GM19438 (cell line): ENCODE results near the gene ACVRL1.

ENCODE experiments used
- ATAC-seq: cut with Tn5 transposase; IDR thresholded peaks from one replicate; pipeline ENCODE4 v1.9.1; 2021; ENCODE audit warnings: low read depth; ENCODE audit not compliant: unreplicated experiment

ACVRL1 gene

GRCh38 chr12:51895378-51896135 is 11.7 kb upstream of the ACVRL1 start:
- no peak for ATAC-seq

DNA sequence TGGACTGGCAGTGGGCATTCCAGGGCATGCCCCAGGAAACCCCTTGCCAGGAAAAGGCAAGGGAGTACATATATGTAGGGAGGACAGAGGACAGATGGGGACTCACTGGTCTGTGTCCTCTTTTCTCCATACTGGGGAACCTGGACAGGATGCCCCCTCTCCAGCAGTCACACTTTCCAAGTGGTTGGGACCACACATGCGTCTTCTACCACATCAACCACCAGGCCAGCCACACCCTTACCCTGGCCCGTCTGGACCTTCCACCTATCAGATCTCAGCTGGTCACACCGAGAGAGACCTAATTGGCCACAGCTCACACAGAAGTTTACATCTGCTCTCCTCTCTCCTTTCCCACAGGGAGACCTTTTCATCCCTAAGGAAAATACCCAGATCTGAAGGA is 11.1 kb upstream of the ACVRL1 start:
- ATAC-seq: no peak

- no peak for ATAC-seq
Measured at GRCh38 chr12:51897181-51897580, 10.1 kb upstream of the ACVRL1 start.

DNA sequence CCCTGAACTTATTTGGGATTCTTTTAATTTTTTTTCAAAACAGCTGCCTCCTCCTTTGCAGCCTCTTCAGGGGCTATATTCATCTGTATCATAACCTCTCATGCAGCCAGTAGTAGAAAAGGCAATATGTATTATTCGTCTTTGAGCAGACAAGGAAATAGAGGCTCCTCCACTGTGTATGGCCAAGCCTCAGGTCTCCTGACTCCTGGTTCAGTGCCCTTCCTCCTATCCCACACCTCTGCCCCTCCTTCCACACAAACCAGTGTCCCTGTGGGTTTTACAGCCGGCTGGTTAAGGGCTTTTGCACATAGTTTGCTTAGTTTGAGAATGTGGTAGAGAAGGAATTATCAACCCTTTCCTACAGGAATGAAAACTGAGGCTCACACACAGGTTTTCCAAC is 8.8 kb upstream of the ACVRL1 start:
- no peak for ATAC-seq

DNA sequence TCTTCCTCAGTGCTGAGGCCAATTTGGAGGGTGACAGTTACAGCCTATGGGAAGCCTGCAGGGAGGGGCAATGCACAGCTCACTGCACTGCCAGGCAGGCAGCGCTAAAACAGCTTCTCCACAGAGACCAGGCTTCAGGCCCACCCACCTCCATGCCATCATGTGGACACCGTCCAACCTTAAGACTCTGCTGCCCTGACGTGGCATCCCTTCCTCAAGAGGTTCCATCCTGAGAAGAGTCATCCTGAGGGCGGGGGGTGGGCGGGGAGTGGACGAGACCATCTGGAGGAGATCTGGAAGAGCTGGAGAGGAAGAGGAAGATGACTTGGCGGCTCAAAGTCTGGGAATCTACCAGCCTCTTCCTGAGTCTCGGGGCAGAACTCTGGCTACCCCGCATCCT is 8.4 kb upstream of the ACVRL1 start:
- ATAC-seq: no peak

DNA sequence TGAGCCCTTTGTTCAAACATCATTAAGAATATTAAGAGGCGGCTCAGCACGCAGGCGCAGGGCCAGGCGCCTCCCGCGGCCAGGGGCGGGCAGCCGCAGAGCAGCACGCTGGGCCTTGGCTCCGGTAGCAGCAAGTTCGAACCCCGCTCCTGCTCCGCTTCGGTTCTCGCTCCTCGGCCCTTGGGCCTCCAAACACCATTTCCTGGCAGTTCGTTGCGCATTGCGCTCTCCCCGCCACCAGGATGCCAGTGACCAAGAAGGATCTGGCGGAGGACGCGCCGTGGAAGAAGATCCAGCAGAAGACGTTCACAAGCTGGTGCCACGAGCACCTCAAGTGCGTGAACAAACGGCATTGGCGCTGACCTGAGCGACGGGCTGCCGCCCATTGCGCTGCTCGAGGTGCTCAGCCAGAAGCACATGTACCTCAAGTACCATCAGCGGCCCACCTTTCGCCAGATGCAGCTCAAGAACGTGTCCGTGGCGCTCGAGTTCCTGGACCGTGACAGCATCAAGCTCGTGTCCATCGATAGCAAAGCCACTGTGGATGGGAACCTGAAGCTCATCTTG is 6.9 kb upstream of the ACVRL1 start:
- no peak for ATAC-seq

DNA sequence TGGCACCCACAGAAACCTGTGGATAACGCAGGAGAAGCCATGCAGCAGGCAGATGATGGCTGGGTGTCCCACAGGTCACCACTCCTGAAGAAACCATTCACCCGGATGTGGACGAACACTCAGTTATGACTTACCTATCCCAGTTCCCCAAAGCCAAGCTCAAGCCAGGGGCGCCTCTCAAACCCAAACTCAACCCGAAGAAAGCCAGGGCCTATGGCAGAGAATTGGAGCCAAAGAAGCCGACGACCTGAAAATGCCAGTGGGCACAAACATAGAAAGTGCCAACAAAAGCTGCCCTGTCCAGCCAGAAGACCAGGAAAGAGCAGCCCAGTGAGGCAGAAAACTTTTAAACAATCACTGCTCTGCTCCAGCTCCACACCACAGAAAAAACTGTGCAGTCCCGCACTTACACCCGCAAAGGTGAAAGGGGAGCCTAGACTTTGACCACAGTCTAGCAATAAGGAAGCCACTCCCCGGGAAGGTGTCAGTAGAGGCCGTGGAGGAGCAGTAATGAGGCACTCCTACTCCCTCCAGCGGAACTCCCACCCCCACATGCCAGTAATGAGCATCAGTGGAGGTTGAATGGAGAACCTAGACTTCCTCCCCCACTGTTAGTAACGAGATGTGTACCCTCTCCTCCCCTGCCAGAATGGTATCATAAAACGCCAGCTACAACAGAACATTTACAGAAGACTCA is 6.0 kb upstream of the ACVRL1 start:
- no peak for ATAC-seq

GRCh38 chr12:51901881-51902280 is 5.4 kb upstream of the ACVRL1 start:
- ATAC-seq: no peak

DNA sequence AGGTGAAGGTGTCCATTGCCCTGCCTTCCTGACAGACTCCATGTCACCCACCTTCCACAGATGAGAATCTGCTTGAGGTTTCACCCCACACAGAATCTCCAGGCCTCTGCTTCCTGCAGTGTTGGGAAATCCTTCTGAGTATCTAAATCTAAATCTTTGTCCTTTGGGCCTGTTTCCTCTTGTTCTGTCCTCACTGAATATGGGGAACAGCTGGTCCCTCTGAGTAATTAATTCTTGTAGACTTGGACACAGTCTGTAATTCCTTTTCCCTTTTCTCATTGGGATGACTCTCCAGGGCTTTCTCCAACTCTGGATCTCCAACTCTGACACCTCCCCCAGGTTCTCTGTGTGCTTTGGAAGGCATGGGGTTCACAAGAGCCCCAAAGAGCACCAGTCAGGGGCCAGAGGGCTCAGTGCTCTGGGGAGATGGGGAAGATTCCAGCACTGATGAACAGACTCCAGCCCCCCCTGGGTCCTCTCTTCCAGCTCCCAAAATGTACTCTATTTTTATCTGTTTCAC is 2.3 kb upstream of the ACVRL1 start:
- no peak for ATAC-seq

GRCh38 chr12:51905471-51906429 is 1.6 kb upstream of the ACVRL1 start:
- no peak for ATAC-seq

- ATAC-seq: no peak
Measured at GRCh38 chr12:51906430-51907082, 748 bp upstream of the ACVRL1 start.

DNA sequence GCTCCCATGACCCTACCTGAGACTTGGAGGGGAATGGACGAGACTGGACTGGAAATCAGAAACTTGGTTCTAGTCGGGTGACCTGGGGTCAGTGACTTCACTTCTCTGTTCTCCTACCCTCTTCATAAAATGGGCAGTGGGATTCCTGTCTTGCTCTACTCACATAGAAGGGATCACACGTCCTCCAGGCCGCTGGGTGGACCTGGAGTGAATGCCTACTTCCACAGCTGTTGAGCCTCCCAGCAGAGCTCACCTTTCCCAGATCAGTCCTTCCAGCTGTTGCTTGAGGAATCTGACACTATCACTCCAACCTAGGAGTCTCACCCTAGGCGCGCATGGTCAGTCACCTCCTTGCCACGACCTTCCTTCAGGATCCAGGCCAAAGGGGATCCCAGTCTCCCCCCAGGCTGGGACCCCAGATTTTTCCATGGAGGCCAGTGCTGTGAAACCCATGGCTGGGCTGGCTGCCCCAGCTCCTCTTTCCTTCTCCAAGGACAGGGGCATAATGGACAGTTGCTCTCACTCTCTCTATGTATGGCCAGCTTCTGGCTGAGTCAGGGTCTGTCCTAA is 637 bp downstream of the ACVRL1 start:
- ATAC-seq: no peak

- no peak for ATAC-seq
Measured at GRCh38 chr12:51908876-51909592, 1.7 kb downstream of the ACVRL1 start.

DNA sequence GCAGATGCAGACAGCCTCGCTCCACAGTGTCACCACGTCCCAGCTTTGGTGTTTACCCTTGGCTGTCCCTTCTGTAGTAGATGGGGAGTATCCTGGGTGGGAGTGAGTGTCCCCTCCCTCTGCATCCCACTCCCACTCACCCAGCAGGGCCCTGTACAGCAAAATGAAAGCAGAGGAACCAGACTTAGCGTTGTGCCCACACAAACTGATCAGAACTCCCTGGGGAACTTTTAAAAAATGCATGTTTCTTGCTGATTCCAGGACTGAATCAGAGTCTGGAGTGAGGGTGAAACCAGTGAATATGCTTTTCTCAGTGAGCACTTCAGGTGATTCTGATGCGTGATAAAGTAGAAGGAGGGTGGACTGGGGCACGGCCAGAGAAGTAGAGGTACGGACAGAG is 2.9 kb downstream of the ACVRL1 start:
- ATAC-seq: no peak

DNA sequence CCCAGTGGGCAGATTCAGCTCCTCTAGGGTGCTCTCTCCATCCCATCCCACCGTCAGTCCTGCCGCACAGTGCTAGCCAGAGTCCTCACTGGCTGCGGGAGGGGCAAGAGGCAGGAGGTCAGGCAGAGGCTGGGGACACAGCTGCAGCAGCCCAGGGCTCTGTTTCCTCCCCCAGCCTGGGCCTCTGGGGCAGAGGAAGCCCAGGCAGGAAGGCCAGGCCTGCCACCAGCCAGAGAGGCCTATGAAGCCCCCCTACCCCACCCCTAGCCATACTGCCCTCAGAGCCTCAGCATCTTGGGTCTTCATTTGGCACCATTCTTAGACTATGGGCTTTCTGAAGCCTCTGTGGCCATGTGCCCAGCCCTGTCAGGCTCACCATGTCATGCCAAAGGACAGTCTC is 3.4 kb downstream of the ACVRL1 start:
- no peak for ATAC-seq

GRCh38 chr12:51911307-51911706 is 4.0 kb downstream of the ACVRL1 start:
- ATAC-seq: no peak

DNA sequence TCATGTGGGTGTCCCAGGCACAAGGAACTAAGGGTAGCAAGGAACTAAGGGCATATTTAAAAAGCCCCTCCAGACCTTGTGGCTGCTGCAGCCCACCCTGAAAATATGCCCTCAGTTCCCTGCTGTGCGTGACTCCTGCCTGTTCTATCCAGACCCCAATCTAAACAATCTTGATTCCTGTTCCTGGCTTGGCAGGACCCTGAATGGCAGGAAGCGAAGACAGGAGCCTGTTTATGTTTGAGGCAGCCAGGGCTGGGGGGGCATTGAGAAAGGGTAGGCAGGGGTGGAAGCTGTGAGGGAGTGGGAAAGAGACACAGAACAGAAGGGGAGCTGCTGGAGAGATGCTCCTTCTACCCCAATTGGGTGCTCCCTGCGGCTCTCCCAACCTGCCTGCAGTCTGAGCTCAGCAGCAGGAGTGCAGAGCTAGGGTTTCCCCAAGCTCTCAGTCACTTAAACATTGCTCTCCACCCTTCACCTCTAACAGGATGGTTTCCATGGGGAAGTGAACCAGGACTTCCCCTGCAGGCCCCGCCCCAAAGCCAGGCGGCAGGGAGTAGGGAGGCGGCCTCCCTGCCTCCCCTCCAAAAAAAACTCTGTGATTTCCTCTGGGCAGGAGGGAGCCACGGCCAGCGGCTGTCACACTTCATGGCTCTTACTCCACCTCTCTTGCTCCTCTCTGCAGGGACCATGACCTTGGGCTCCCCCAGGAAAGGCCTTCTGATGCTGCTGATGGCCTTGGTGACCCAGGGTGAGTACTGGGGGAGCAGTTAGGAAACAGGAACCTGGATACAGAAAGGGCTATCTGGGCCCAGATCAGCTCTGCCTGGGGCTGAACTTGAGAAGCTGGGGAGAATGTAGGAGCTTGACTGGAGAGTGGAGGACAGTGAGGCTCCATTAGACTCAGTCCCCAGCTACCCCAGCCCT is 4.7 kb downstream of the ACVRL1 start:
- ATAC-seq: no peak
